ENCODE measurements around the gene CCNT1.
"Not testable (repeated sequence)": the region's sequence is repeated elsewhere in the genome, so short reads cannot be mapped to it uniquely, and the experiment has no call there.

CCNT1 gene

DNA sequence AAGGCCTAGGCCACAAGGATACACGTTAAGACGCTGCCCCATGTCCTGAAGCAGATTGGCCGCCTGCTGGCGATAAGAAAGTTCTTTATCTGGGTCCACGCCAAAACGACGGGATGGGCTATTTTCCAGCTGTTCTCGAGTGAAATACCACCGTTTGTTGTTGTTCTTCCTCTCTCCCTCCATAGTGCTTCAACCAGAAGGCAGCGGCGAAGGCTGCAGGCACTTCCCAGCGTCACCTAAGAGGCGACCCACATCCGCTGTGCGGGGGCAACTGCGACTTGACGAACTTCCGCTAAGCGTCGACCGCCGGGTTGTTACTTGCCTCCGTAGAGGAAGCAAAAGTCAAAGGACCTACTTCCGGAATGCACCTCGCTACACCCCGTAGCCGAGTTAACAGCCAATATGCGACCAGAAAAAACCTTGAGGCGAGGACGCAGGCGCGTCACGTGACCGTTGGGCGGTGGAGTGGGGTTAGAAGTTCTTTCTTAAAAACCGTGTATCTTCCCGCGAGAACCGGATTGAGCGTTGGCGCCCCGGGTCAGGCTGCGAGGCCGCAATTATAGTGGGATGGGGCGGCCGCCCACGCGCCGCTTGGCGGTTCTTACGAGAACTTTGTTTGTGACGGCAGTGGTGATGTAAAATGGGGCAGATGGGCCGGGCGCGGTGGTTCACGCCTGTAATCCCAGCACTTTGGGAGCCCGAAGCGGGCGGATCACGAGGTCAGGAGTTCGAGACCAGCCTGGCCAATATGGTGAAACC, at the start of gene CCNT1:
TSS of gene CCNT1 (minus strand) at position 215 of the 759 bp plus-strand sequence. CDS start at position 183, 32 bp downstream.
- DNase-seq (ENCODE audit: low spot score): peak; percentile 100

- DNase-seq (ENCODE audit: low spot score): no peak
Observed at GRCh38 chr12:48765753-48766162, 49.3 kb upstream of the CCNT1 start.

GRCh38 chr12:48764521-48764920, 48.0 kb upstream of the CCNT1 start:
- no peak for DNase-seq (ENCODE audit: low spot score)

GRCh38 chr12:48758737-48759136, 42.2 kb upstream of the CCNT1 start:
- DNase-seq (ENCODE audit: low spot score): no peak

- DNase-seq (ENCODE audit: low spot score): no peak
Observed at GRCh38 chr12:48758186-48758585, 41.7 kb upstream of the CCNT1 start.

DNA sequence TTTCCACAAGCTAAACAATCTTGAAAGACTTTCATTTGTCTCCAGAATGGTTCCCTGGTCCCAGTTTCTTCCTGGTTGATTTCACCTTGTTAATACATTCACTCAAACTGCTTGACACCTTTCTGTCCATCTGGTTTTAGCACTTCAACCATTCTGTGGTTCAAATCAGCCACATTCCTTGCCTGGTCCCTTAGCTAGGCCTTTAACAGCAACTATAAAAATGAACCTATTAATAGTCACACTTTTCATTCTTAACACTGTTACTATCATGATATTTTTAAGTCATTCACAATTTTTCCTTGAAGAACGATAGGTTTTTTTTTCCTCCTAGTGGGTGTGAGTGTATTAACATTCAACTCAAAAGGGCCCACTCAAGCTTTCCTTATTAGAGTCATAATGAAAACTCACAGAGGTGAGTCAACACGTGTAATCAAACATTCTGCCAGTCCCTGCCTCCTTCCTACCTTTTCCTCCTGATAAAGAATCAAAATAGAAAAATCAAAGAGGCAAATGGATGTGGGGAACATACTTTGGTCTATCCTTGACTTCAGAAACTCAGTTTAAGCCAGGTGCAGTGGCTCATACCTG, 34.4 kb upstream of the CCNT1 start:
- DNase-seq (ENCODE audit: low spot score): no peak

DNA sequence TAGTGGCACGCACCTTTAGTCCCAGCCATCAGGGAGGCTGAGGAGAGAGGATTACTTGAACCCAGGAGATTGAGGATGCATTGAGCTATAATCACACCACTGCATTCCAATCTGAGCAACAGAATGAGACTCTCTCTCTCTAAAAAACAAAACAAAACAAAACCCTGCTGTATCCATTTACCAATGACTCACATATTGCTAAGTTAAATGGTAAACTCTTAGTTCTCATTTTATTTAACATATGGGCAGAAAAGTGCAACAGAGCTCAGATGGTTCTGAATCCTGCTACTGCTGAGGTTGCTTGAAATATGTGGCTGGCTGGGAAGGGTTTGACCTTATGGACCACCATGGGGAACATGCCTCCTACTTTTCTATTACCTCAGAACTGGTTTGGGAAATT, 33.7 kb upstream of the CCNT1 start:
- DNase-seq (ENCODE audit: low spot score): no peak

GRCh38 chr12:48744251-48745008, 27.9 kb upstream of the CCNT1 start:
- no peak for DNase-seq (ENCODE audit: low spot score)

DNA sequence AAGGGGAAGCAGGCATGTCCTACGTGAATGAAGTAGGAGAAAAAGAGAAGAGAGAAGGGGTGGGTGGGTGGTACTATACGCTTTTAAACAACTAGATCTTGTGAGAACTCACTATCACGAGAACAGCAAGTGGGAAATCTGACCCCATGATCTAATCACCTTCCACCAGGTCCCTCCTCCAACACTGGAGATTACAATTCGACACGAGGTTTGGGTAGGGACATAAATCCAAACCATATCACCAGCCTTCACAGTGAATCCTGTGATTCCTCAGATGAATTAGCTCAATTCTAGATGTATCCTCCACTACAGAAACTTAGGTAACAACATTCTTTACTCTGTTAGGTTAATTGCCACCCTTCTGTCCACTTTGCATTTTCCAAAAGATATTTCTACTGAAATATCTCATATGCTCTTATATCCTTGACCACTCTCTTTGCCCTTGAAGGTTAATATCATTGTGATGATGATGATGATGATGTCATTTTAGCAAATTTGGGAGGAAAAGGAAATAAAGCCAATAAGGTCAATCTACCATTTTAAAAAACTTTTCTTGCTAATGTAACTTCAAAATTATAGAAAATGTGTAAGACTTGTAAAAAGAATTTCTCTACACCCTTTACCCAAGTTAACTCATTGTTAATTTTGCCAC, 23.2 kb upstream of the CCNT1 start:
- no peak for DNase-seq (ENCODE audit: low spot score)

DNA sequence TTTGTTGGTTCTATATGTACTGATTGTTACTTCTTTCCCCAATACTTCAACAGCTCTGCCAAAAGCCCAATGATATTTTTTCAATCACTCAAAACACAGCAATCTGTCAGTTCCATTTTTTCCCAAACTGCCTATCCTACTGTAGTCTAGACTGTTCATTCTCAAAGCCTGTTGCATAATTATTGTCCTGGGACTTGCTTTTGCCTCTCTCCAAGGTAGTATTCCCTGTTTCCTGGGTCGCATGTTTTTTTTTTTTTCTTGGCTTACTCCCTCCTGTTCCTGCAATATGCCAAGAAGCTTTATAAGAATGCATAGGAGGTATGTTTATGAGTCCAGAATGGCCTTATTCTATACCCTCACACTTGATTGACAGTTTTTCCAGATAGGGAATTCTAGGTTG, 19.9 kb upstream of the CCNT1 start:
- no peak for DNase-seq (ENCODE audit: low spot score)

GRCh38 chr12:48728807-48729206, 12.3 kb upstream of the CCNT1 start:
- DNase-seq (ENCODE audit: low spot score): no peak

DNA sequence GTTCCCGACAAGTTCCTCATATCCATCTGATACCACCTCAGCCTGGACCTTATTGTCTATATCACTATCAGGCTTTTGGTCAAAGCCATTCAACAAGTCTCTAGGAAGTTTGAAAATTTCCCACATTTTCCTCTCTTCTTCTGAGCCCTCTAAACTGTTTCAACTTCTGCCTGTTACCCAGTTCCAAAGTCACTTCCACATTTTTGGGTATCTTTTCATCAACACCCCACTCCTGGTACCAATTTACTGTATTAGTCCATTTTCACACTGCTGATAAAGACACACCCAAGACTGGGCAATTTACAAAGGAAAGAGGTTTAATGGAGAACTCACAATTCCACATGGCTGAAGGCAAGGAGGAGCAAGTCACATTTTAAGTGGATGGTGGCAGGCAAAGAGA, 4.2 kb upstream of the CCNT1 start:
- DNase-seq (ENCODE audit: low spot score): not testable (repeated sequence)

- DNase-seq (ENCODE audit: low spot score): not testable (repeated sequence)
Observed at GRCh38 chr12:48720171-48720570, 3.7 kb upstream of the CCNT1 start.

- not testable (repeated sequence) for DNase-seq (ENCODE audit: low spot score)
Observed at GRCh38 chr12:48719002-48719401, 2.5 kb upstream of the CCNT1 start.

- DNase-seq (ENCODE audit: low spot score): peak; percentile 43
Observed at GRCh38 chr12:48717252-48717695, 767 bp upstream of the CCNT1 start.

GRCh38 chr12:48716168-48716492, 377 bp downstream of the CCNT1 start:
- DNase-seq (ENCODE audit: low spot score): no peak

DNA sequence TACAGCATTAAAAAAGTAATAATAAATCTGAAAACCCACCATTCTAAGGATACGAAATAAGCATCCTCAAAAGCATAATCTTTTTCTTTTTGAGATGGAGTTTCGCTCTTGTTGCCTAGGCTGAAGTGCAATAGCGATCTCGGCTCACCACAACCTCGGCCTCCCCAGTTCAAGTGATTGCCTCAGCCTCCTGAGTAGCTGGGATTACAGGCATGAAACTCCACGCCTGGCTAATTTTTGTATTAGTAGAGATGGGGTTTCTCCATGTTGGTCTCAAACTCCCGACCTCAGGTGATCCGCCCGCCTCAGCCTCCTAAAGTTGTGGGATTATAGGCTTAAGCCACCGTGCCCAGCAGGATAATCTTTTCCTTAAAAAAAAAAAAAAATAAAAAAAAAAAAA, 4.3 kb downstream of the CCNT1 start:
- no peak for DNase-seq (ENCODE audit: low spot score)

- not testable (repeated sequence) for DNase-seq (ENCODE audit: low spot score)
Observed at GRCh38 chr12:48698822-48699221, 17.7 kb downstream of the CCNT1 start.

- DNase-seq (ENCODE audit: low spot score): no peak
Observed at GRCh38 chr12:48696626-48697025, 19.9 kb downstream of the CCNT1 start.

- no peak for DNase-seq (ENCODE audit: low spot score)
Observed at GRCh38 chr12:48695859-48696258, 20.6 kb downstream of the CCNT1 start.

DNA sequence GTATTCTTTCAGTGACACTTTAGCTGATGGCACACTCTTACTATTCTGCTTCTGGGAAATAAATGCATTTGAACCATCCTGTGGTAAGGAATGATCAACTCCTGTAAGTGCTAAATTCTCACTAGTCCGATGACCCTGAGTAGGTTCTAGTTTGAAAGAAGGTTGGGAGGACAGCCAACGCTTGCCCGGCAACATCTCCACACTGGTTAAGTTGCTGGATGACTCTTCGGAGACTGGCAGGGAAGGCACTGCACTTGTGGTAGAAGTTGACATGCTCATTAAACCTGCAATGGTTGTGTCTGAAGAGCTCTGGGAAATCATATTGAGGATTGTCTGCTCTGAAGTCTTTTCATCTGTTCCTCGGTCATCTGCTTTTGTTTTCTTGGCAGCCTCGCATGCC, 22.5 kb downstream of the CCNT1 start:
- no peak for DNase-seq (ENCODE audit: low spot score)

DNA sequence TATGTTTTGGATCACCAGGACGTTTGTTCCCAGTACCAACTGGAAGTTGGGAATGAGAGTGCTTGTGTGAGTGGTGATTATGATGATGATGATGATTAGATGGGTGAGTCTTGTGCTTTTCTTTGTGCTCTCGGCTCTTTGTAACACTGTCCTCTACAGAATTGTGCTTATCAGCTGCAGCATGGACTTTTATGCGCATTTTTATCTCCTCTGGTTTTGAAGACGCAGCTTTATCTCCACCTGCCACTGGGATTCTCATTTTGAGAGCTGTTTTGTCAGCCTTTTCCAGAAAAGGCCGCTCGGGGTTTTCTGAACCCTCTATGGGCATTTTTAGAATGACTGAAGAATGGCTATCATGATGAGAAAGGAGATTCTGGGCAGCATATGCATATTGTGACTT, 22.9 kb downstream of the CCNT1 start:
- no peak for DNase-seq (ENCODE audit: low spot score)

Data from NAMALWA (cell line).